K562 (cell line): ENCODE measurements around the gene OR51V1. TPM values are rescaled to one million over a fixed set of nuclear protein-coding genes. Genes with fewer than 3 reads are reported as not detected.

ENCODE experiments used
- ATAC-seq: fragments of 200-7000 bp; cut with Tn5 transposase; 3 replicates; pipeline ENCODE4 v1.9.1; 2020; ENCODE audit warnings: moderate library complexity
- BruUV-seq: library from RNA; stranded (reverse); fragments of 400-500 nt; replicated peaks from 2 replicates; lab custom pipeline; 2021; lab: Mats Ljungman, UMichigan
- CTCF ChIA-PET: fragments of 300-600 bp; formaldehyde crosslinking; extraction: SDS; loops from one replicate; lab custom pipeline; 2021; ENCODE audit warnings: low intra/inter-chr PET ratio; lab: Yijun Ruan, JAX
- POLR2A ChIA-PET: fragments of 300-600, 350-650 bp; sonication (Branson Sonifier 250); formaldehyde crosslinking; extraction: SDS; loops from one replicate; lab custom pipeline; 2021; ENCODE audit warnings: antibody characterized with exemption, inconsistent platforms; lab: Yijun Ruan, JAX
- DNase-seq, 4 experiments: peaks; one replicate each; pipeline versions ENCODE4 v3.0.0 to v3.0.0-alpha.2; 2011 to 2018; ENCODE audit warnings: low spot score in 3 of 4, mixed read lengths in 3 of 4; ENCODE audit errors: extremely low read depth in 1 of 4
- FAIRE-seq: peaks from 2 replicates; lab custom pipeline; 2011; peaks lifted over from hg19 to GRCh38; lab: Jason Lieb, UNC
- H2AFZ ChIP-seq: 2 replicates; pipeline ENCODE4 v1.6.0; 2011; ENCODE audit warnings: low read depth, low read length, control low read depth, inconsistent platforms
- H3K27ac ChIP-seq: fragments of 200-600 bp; 3 replicates; pipeline ENCODE4 v1.8.0; 2011; ENCODE audit warnings: low read depth, mild to moderate bottlenecking, control low read depth, inconsistent platforms, low read length, moderate library complexity, mixed read lengths; ENCODE audit errors: extremely low read depth
- H3K27me3 ChIP-seq, 2 experiments: fragments of 300-600 bp in 1 of 2; 2 replicates in 1 of 2; 3 replicates in 1 of 2; pipeline versions ENCODE4 v1.6.0 to v1.8.0; 2011; ENCODE audit warnings: inconsistent platforms in 2 of 2, low read length in 2 of 2, mild to moderate bottlenecking in 1 of 2, mixed read lengths in 1 of 2, moderate library complexity in 1 of 2; ENCODE audit not compliant: control insufficient read depth in 2 of 2, insufficient read depth in 2 of 2
- H3K36me3 ChIP-seq: fragments of 300-600 bp; 3 replicates; pipeline ENCODE4 v1.8.0; 2011; ENCODE audit warnings: mild to moderate bottlenecking, low read length, inconsistent platforms; ENCODE audit not compliant: control insufficient read depth, insufficient read depth
- H3K4me1 ChIP-seq, 2 experiments: fragments of 200-600 bp in 1 of 2; replicated peaks in 1 of 2; 2 replicates in 1 of 2; 3 replicates in 1 of 2; pipeline versions ENCODE4 v1.5.1 to v1.8.0; 2011; ENCODE audit warnings: inconsistent platforms in 2 of 2, low read length in 2 of 2, mild to moderate bottlenecking in 1 of 2, mixed read lengths in 1 of 2, moderate library complexity in 1 of 2; ENCODE audit not compliant: control insufficient read depth in 2 of 2, insufficient read depth in 2 of 2
- H3K4me2 ChIP-seq: 2 replicates; pipeline ENCODE4 v1.6.1; 2011; ENCODE audit warnings: low read length, control low read depth, inconsistent platforms, mixed read lengths; ENCODE audit not compliant: insufficient read depth
- H3K4me3 ChIP-seq: fragments of 200-600 bp; sonication (generic), shearing (Covaris generic); 2 replicates; pipeline ENCODE4 v1.5.1; 2016; ENCODE audit warnings: control low read depth, inconsistent platforms
- H3K79me2 ChIP-seq: fragments of 200-600 bp; 3 replicates; pipeline ENCODE4 v1.8.0; 2011; ENCODE audit warnings: low read length, inconsistent platforms; ENCODE audit not compliant: control insufficient read depth, insufficient read depth
- H3K9ac ChIP-seq, 2 experiments: 2 replicates each; pipeline versions ENCODE4 v1.6.0 to v1.6.1; 2011; ENCODE audit warnings: low read depth in 2 of 2, low read length in 2 of 2, control low read depth in 1 of 2, inconsistent platforms in 1 of 2, mild to moderate bottlenecking in 1 of 2, mixed read lengths in 1 of 2; ENCODE audit not compliant: insufficient read depth in 1 of 2
- H3K9me1 ChIP-seq: one replicate; pipeline ENCODE4 v1.6.0; 2011; ENCODE audit warnings: inconsistent platforms, mild to moderate bottlenecking, low read length, moderate library complexity; ENCODE audit not compliant: control insufficient read depth, insufficient read depth
- H3K9me3 ChIP-seq: replicated peaks from 2 replicates; pipeline ENCODE4 v1.5.1; 2011; ENCODE audit warnings: low read depth, low read length, inconsistent platforms; ENCODE audit not compliant: control insufficient read depth, insufficient read depth
- H4K20me1 ChIP-seq: replicated peaks from 2 replicates; pipeline ENCODE4 v1.6.1; 2011; ENCODE audit warnings: low read length, inconsistent platforms, mixed read lengths; ENCODE audit not compliant: control insufficient read depth, insufficient read depth
- CHCHD3 ChIP-seq: fragments of 250-450 bp; sonication (Bioruptor Pico); IDR thresholded peaks from 2 replicates; pipeline ENCODE4 v2.1.2; 2022; ENCODE audit warnings: mild to moderate bottlenecking
- CREB1 ChIP-seq, 2 experiments: sonication (generic) in 1 of 2; formaldehyde crosslinking in 1 of 2; IDR thresholded peaks; 2 replicates each; pipeline versions ENCODE4 v1.6.1 to v1.8.0; 2012 to 2022; ENCODE audit warnings: inconsistent platforms in 1 of 2, mild to moderate bottlenecking in 1 of 2, missing genetic modification reagents in 1 of 2, moderate library complexity in 1 of 2
- DDX20 ChIP-seq: fragments of 450-650 bp; IDR thresholded peaks from 2 replicates; pipeline ENCODE4 v1.6.1; 2016; ENCODE audit warnings: missing genetic modification characterization, low read depth, mild to moderate bottlenecking, missing compliant biosample characterization, moderate library complexity
- DLX4 ChIP-seq: fragments of 250-450 bp; sonication (Bioruptor Pico); IDR thresholded peaks from 2 replicates; pipeline ENCODE4 v1.6.1; 2021; ENCODE audit warnings: mild to moderate bottlenecking
- ILK ChIP-seq: fragments of 450-650 bp; IDR thresholded peaks from 2 replicates; pipeline ENCODE4 v1.6.1; 2016; ENCODE audit warnings: missing genetic modification characterization, low read depth, mild to moderate bottlenecking, missing compliant biosample characterization, moderate library complexity, borderline replicate concordance
- KLF10 ChIP-seq: fragments of 250-450 bp; sonication (Bioruptor Pico); IDR thresholded peaks from 2 replicates; pipeline ENCODE4 v1.6.1; 2021; ENCODE audit warnings: matching md5 sums
- POLR2A ChIP-seq: fragments of 450-650 bp; conservative IDR thresholded peaks from 2 replicates; pipeline ENCODE4 v1.6.1; 2016
- POLR2G ChIP-seq: fragments of 200-400 bp; formaldehyde crosslinking; IDR thresholded peaks from 2 replicates; pipeline ENCODE4 v1.6.1; 2017; ENCODE audit warnings: low read depth, mild to moderate bottlenecking, antibody characterized with exemption, low read length, moderate library complexity
- SUPT5H ChIP-seq: fragments of 450-650 bp; IDR thresholded peaks from 2 replicates; pipeline ENCODE4 v1.6.1; 2016
- TCF7 ChIP-seq: sonication (generic); IDR thresholded peaks from 2 replicates; pipeline ENCODE4 v1.6.1; 2016; ENCODE audit warnings: antibody characterized with exemption, borderline replicate concordance
- TCFL5 ChIP-seq: fragments of 250-450 bp; sonication (Bioruptor Pico); conservative IDR thresholded peaks from 2 replicates; pipeline ENCODE4 v1.6.1; 2021; ENCODE audit warnings: mild to moderate bottlenecking, moderate library complexity, matching md5 sums
- TEAD1 ChIP-seq, 2 experiments: fragments of 450-650 bp in 1 of 2; sonication (generic) in 1 of 2; formaldehyde crosslinking; IDR thresholded peaks; 2 replicates each; pipeline versions ENCODE4 v1.4.0 to v1.8.0; 2020 to 2022; ENCODE audit warnings: mild to moderate bottlenecking in 2 of 2, missing genetic modification reagents in 1 of 2
- ZNF3 ChIP-seq: fragments of 250-450 bp; sonication (Bioruptor Pico); IDR thresholded peaks from 2 replicates; pipeline ENCODE4 v1.5.0; 2021; ENCODE audit warnings: mild to moderate bottlenecking, moderate library complexity
- ZNF551 ChIP-seq: fragments of 250-450 bp; sonication (Bioruptor Pico); IDR thresholded peaks from 2 replicates; pipeline ENCODE4 v1.5.0; 2021; ENCODE audit warnings: mild to moderate bottlenecking, moderate library complexity
- ZNF717 ChIP-seq: fragments of 250-450 bp; sonication (Bioruptor Pico); IDR thresholded peaks from 2 replicates; pipeline ENCODE4 v1.5.0; 2021
- WGBS: fragments of 100-300 bp; shearing (Covaris generic); methylation state at CpG from one replicate; pipeline ENCODE4 v1.1.6; 2016; ENCODE audit warnings: low coverage, mixed read lengths; ENCODE audit not compliant: insufficient coverage; ENCODE audit errors: missing lambda C conversion rate; 5-methylcytosine and 5-hydroxymethylcytosine counted together
- in situ Hi-C: fragments of 300-500 bp; cut with MboI; formaldehyde crosslinking; loops from 4 replicates; pipeline ENCODE4 v1.15.0; 2018; ENCODE audit warnings: inconsistent platforms, mixed read lengths
- intact Hi-C: fragments of 100-400 bp; cut with micrococcal nuclease; formaldehyde crosslinking; loops from 2 replicates; pipeline ENCODE4 v1.14.2; 2022
- polyA plus RNA-seq, 8 experiments: library from polyadenylated mRNA; depleted of rRNA in 4 of 8; stranded (reverse) in 5 of 8; unstranded in 3 of 8; fragments of >200 nt; fragmentation: Nextera tagmentation in 2 of 8; fragmentation: Illumina TruSeq in 1 of 8; extraction: Ambion mirVana in 2 of 8; extraction: Trizol in 1 of 8; gene quantifications; 2 replicates each; pipeline versions ENCODE4 v1.2.1 to v1.2.3, GENCODE V29; 2011 to 2014; ENCODE audit warnings: inconsistent platforms in 1 of 8, missing spikeins in 1 of 8
- total RNA-seq, 7 experiments: library from RNA; depleted of rRNA in 6 of 7; stranded (reverse); fragments of >200 nt in 6 of 7; fragmentation: Illumina TruSeq in 2 of 7; extraction: Trizol in 2 of 7; gene quantifications; 2 replicates each; pipeline versions ENCODE4 v1.2.1 to v1.2.3, GENCODE V29; 2011 to 2021; ENCODE audit warnings: low replicate concordance in 1 of 7
- TF ChIP-seq, protein P1 (sequence below): fragments of 250-450 bp; sonication (Bioruptor Pico); IDR thresholded peaks from 2 replicates; pipeline ENCODE4 v1.9.0; 2021; ENCODE audit warnings: mild to moderate bottlenecking
- TF ChIP-seq, protein P2 (sequence below), 2 experiments: fragments of 450-650 bp; IDR thresholded peaks; 2 replicates each; pipeline ENCODE4 v1.6.1; 2016
- TF ChIP-seq, protein P3 (sequence below), 2 experiments: fragments of 450-650 bp; conservative IDR thresholded peaks; 2 replicates each; pipeline ENCODE4 v1.6.1; 2017; ENCODE audit warnings: mild to moderate bottlenecking in 2 of 2, moderate library complexity in 2 of 2

OR51V1 gene
- total and polyA plus RNA-seq, 9 of the 15 experiments (the other 6 are each of a cell fraction or from before 2014, with no cell fraction given): not detected

DNA sequence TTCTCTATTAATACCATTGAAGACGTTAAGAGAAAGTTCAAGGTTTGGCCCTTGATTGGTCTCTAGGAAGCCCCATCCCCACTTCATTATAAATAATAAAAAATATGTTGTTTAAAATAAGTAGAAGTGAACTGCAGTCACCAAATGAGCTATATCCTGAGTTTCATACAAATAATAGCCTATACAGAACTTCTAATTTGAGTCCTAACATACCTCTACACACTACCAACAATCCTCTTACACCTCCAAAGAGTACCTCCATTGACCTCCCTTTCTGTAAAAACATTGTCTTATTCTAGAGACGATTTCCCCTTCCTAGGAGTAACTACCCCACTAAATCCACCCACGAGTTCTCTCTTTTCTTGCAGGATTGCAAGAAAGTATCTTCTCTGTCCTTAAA lies 41.0 kb upstream of the OR51V1 start:
- H2AFZ ChIP-seq: no peak overlapping the region
- ATAC-seq (no peak), FAIRE-seq (no peak), DNase-seq (no peak)
- intact Hi-C loops (no loop called here), in situ Hi-C loops (loop anchor here (5.0 kb wide), 1 partner anchor 46 kb away; no protein-coding TSS in a partner anchor)
- H3K4me3 ChIP-seq: peak overlapping the region; percentile 26
- H3K4me1 ChIP-seq: peaks cover 8 to 36% of the 10 kb centered on the region in 2 experiments
- no TSS peak for BruUV-seq
- peak overlapping the region; percentile 80; the same call in 2 of the 3 replicates for H3K27ac ChIP-seq
- WGBS: 30% methylated on average over 3 of the region's 3 CpGs
- no peaks in the 10 kb centered on the region for H3K9me3 ChIP-seq
- H3K79me2 ChIP-seq: peaks cover 68% of the 10 kb centered on the region
- H3K27me3 ChIP-seq: no peaks in the 10 kb centered on the region
- H4K20me1 ChIP-seq: 0 out of 2 replicates have a peak, but pooled peaks cover 5% of the 10 kb centered on the region
- 0 out of 2 replicates have a peak, but pooled peaks have one; percentile 13 for TF ChIP-seq ZNF3
- TF ChIP-seq POLR2G: peak; percentile 3; the same call in 1 of the 2 replicates
- TF ChIP-seq ZNF551 (CRISPR knock-in tag): peak; percentile 63; the same call in 1 of the 2 replicates
- 0 out of 2 replicates have a peak, but pooled peaks have one; percentile 34 for TF ChIP-seq DLX4 (CRISPR knock-in tag)
- 0 out of 2 replicates have a peak, but pooled peaks have one; percentile 35 for TF ChIP-seq SUPT5H
- TF ChIP-seq, protein P1, sequence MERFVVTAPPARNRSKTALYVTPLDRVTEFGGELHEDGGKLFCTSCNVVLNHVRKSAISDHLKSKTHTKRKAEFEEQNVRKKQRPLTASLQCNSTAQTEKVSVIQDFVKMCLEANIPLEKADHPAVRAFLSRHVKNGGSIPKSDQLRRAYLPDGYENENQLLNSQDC (CRISPR knock-in tag): peak; percentile 42; the same call in 1 of the 2 replicates
- TF ChIP-seq ZNF717 (CRISPR knock-in tag): peak; percentile 46; the same call in 1 of the 2 replicates
- TF ChIP-seq, protein P2, sequence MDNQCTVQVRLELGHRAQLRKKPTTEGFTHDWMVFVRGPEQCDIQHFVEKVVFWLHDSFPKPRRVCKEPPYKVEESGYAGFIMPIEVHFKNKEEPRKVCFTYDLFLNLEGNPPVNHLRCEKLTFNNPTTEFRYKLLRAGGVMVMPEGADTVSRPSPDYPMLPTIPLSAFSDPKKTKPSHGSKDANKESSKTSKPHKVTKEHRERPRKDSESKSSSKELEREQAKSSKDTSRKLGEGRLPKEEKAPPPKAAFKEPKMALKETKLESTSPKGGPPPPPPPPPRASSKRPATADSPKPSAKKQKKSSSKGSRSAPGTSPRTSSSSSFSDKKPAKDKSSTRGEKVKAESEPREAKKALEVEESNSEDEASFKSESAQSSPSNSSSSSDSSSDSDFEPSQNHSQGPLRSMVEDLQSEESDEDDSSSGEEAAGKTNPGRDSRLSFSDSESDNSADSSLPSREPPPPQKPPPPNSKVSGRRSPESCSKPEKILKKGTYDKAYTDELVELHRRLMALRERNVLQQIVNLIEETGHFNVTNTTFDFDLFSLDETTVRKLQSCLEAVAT (IDR thresholded peaks at IDR 0.05): 0 out of 4 replicates have a peak, but pooled peaks of 1 of the 2 experiments have one; percentile 8
- no peak for TF ChIP-seq TCF7
- TF ChIP-seq TEAD1 (CRISPR knock-in tag; IDR thresholded peaks at IDR 0.05): no peak
- TF ChIP-seq DDX20 (tag): no peak
- no peak for TF ChIP-seq TCFL5 (CRISPR knock-in tag)
- 0 out of 2 replicates have a peak, but pooled peaks have one; percentile 2 for TF ChIP-seq POLR2A
- peak; percentile 49; the same call in 1 of the 2 replicates for TF ChIP-seq CHCHD3 (CRISPR knock-in tag)
- no peak for TF ChIP-seq ILK (tag)
- no peak for TF ChIP-seq CREB1 (IDR thresholded peaks at IDR 0.05)
- TF ChIP-seq CREB1 (CRISPR knock-in tag; IDR thresholded peaks at IDR 0.05): no peak
- TF ChIP-seq, protein P3, sequence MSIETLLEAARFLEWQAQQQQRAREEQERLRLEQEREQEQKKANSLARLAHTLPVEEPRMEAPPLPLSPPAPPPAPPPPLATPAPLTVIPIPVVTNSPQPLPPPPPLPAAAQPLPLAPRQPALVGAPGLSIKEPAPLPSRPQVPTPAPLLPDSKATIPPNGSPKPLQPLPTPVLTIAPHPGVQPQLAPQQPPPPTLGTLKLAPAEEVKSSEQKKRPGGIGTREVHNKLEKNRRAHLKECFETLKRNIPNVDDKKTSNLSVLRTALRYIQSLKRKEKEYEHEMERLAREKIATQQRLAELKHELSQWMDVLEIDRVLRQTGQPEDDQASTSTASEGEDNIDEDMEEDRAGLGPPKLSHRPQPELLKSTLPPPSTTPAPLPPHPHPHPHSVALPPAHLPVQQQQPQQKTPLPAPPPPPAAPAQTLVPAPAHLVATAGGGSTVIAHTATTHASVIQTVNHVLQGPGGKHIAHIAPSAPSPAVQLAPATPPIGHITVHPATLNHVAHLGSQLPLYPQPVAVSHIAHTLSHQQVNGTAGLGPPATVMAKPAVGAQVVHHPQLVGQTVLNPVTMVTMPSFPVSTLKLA (conservative IDR thresholded peaks at IDR 0.05): 0 out of 4 replicates have a peak, but pooled peaks of 1 of the 2 experiments have one; percentile 2
- 0 out of 2 replicates have a peak, but pooled peaks have one; percentile 57 for TF ChIP-seq KLF10 (CRISPR knock-in tag)
- ChIA-PET POLR2A (interaction anchor here (1.4 to 1.6 kb wide), 4 partner anchors 9 to 48 kb away, joined by 5 to 7 read pairs (median 6); partner anchors contain the start of gene HBG1), CTCF (no interaction called here)
- no peaks in the 10 kb centered on the region for H3K9me1 ChIP-seq
- H3K36me3 ChIP-seq: peaks cover 23% of the 10 kb centered on the region
- peak overlapping the region in 1 of 2 experiments; percentile 70; a peak in 2 of 4 replicates for H3K9ac ChIP-seq
- peak overlapping the region; percentile 88 for H3K4me2 ChIP-seq
